Endothelial cell of umbilical vein (primary cell): ENCODE measurements around the gene LILRA5. TPM values are rescaled to one million over a fixed set of nuclear protein-coding genes. Genes with fewer than 3 reads are reported as not detected.
"Not testable (repeated sequence)": the region's sequence is repeated elsewhere in the genome, so short reads cannot be mapped to it uniquely, and the experiment has no call there.

Source experiments
- BruUV-seq: library from RNA; stranded (reverse); fragments of 400-500 nt; replicated peaks from 2 replicates; lab custom pipeline; 2021; lab: Mats Ljungman, UMichigan
- CTCF ChIA-PET: fragments of 300-600, 350-600 bp; sonication (Branson Sonifier 250); formaldehyde crosslinking; loops from one replicate; lab custom pipeline; 2021; ENCODE audit warnings: antibody characterized with exemption, inconsistent platforms; lab: Charles Lee
- POLR2A ChIA-PET: fragments of 300-600, 350-600 bp; sonication (Branson Sonifier 250); formaldehyde crosslinking; loops from one replicate; lab custom pipeline; 2021; ENCODE audit warnings: antibody characterized with exemption, inconsistent platforms; lab: Charles Lee
- DNase-seq: peaks from one replicate; pipeline ENCODE4 v3.0.0-alpha.2; 2011; ENCODE audit warnings: low read depth, low spot score
- FAIRE-seq: peaks from 2 replicates; lab custom pipeline; 2011; peaks lifted over from hg19 to GRCh38; lab: Jason Lieb, UNC
- H2AFZ ChIP-seq: 2 replicates; pipeline ENCODE4 v1.6.0; 2012; ENCODE audit warnings: low read depth, low read length, control low read depth, inconsistent platforms
- H3K27ac ChIP-seq: 2 replicates; pipeline ENCODE4 v1.5.1; 2011; ENCODE audit warnings: low read depth, mild to moderate bottlenecking, control low read depth, low read length, moderate library complexity; ENCODE audit not compliant: insufficient read depth
- H3K27me3 ChIP-seq, 2 experiments: 2 replicates each; pipeline versions ENCODE4 v1.6.0 to v1.6.1; 2011; ENCODE audit warnings: low read length in 2 of 2, mixed read lengths in 1 of 2; ENCODE audit not compliant: control insufficient read depth in 2 of 2, insufficient read depth in 2 of 2
- H3K36me3 ChIP-seq, 2 experiments: 2 replicates in 1 of 2; 3 replicates in 1 of 2; pipeline ENCODE4 v1.5.1; 2011; ENCODE audit warnings: low read length in 2 of 2, mild to moderate bottlenecking in 1 of 2, moderate library complexity in 1 of 2; ENCODE audit not compliant: control insufficient read depth in 2 of 2, insufficient read depth in 2 of 2; ENCODE audit errors: extremely low read depth in 1 of 2
- H3K4me1 ChIP-seq: 3 replicates; pipeline ENCODE4 v1.5.1; 2011; ENCODE audit warnings: mild to moderate bottlenecking, low read length; ENCODE audit not compliant: control insufficient read depth, insufficient read depth; ENCODE audit errors: extremely low read depth
- H3K4me2 ChIP-seq: 2 replicates; pipeline ENCODE4 v1.6.1; 2011; ENCODE audit warnings: low read length, control low read depth, mixed read lengths; ENCODE audit not compliant: insufficient read depth
- H3K4me3 ChIP-seq, 3 experiments: fragments of 200-600 bp in 1 of 3; sonication (generic), shearing (Covaris generic) in 1 of 3; replicated peaks in 1 of 3; 2 replicates each; pipeline ENCODE4 v1.5.1; 2011 to 2016; ENCODE audit warnings: control low read depth in 3 of 3, low read length in 3 of 3, mild to moderate bottlenecking in 2 of 3, inconsistent platforms in 1 of 3, low read depth in 1 of 3, moderate library complexity in 1 of 3; ENCODE audit not compliant: insufficient read depth in 1 of 3
- H3K79me2 ChIP-seq: 2 replicates; pipeline ENCODE4 v1.6.0; 2012; ENCODE audit warnings: low read length, inconsistent platforms; ENCODE audit not compliant: control insufficient read depth, insufficient read depth
- H3K9ac ChIP-seq: replicated peaks from 2 replicates; pipeline ENCODE3; 2011; ENCODE audit warnings: low read length, control low read depth; ENCODE audit not compliant: insufficient read depth; ENCODE audit errors: extremely low read depth
- H3K9me1 ChIP-seq: replicated peaks from 3 replicates; pipeline ENCODE4 v1.6.0; 2011; ENCODE audit warnings: mild to moderate bottlenecking, low read length; ENCODE audit not compliant: control insufficient read depth, insufficient read depth; ENCODE audit errors: extremely low read depth
- H3K9me3 ChIP-seq: replicated peaks from 2 replicates; pipeline ENCODE4 v1.5.1; 2012; ENCODE audit warnings: low read length, inconsistent platforms; ENCODE audit not compliant: control insufficient read depth, insufficient read depth
- H4K20me1 ChIP-seq: replicated peaks from 2 replicates; pipeline ENCODE3; 2011; ENCODE audit warnings: mild to moderate bottlenecking, low read length; ENCODE audit not compliant: control insufficient read depth, insufficient read depth; ENCODE audit errors: extremely low read depth
- CTCF ChIP-seq, 2 donors: IDR thresholded peaks; 1 replicate in 1 of 2; 2 replicates in 1 of 2; pipeline ENCODE4 v1.5.1; 2011; ENCODE audit warnings: low read length in 2 of 2, mild to moderate bottlenecking in 2 of 2, moderate library complexity in 2 of 2, control low read depth in 1 of 2, inconsistent platforms in 1 of 2, low read depth in 1 of 2; ENCODE audit not compliant: insufficient read depth in 1 of 2; ENCODE audit errors: extremely low read depth in 1 of 2
- EZH2 ChIP-seq: IDR thresholded peaks from 2 replicates; pipeline ENCODE4 v1.6.1; 2012; ENCODE audit warnings: borderline replicate concordance, low read depth, mild to moderate bottlenecking, moderate library complexity, low read length, inconsistent platforms; ENCODE audit not compliant: severe bottlenecking
- GATA2 ChIP-seq: IDR thresholded peaks from 2 replicates; pipeline ENCODE4 v1.7.0; 2011; ENCODE audit warnings: low read depth, mild to moderate bottlenecking, moderate library complexity, mixed read lengths, low read length; ENCODE audit not compliant: insufficient read length, insufficient read depth
- JUN ChIP-seq: IDR thresholded peaks from 2 replicates; pipeline ENCODE4 v1.6.1; 2011; ENCODE audit warnings: borderline replicate concordance, low read depth; ENCODE audit not compliant: insufficient read length, insufficient read depth
- MAX ChIP-seq: IDR thresholded peaks from 2 replicates; pipeline ENCODE4 v1.6.1; 2011; ENCODE audit not compliant: insufficient read depth, insufficient read length
- MYC ChIP-seq: IDR thresholded peaks from one replicate; pipeline ENCODE4 v1.6.1; 2011; ENCODE audit warnings: mild to moderate bottlenecking, low read depth, low read length
- POLR2A ChIP-seq: IDR thresholded peaks from 2 replicates; pipeline ENCODE4 v1.6.1; 2012; ENCODE audit warnings: low read depth, mild to moderate bottlenecking, control low read depth, low read length
- POLR2AphosphoS5 ChIP-seq: IDR thresholded peaks from 2 replicates; pipeline ENCODE4 v1.6.1; 2012; ENCODE audit warnings: low read depth, mild to moderate bottlenecking, control low read depth, low read length, moderate library complexity; ENCODE audit not compliant: insufficient read depth
- dilution Hi-C: fragments of 300-500 bp; cut with MboI; formaldehyde crosslinking; loops from one replicate; pipeline ENCODE4 v1.15.0; 2019; ENCODE audit warnings: low sequenced_read_pairs; ENCODE audit not compliant: extremely low pct_ligation_motif_present
- intact Hi-C: fragments of 100-400 bp; cut with micrococcal nuclease; formaldehyde crosslinking; loops from one replicate; pipeline ENCODE4 v1.10.0; 2022
- polyA plus RNA-seq, 4 experiments: library from polyadenylated mRNA; depleted of rRNA in 3 of 4; stranded (reverse) in 3 of 4; unstranded in 1 of 4; fragments of >200 nt; gene quantifications; 2 replicates each; pipeline versions ENCODE4 v1.2.1 to v1.2.3, GENCODE V29; 2011 to 2012; ENCODE audit warnings: missing spikeins in 1 of 4
- total RNA-seq: library from RNA; stranded (reverse); gene quantifications from 2 replicates; pipeline ENCODE4 v1.2.3, GENCODE V29; 2021

Gene LILRA5
- total and polyA plus RNA-seq, 2 donors (not counting 3 experiments of a cell fraction or from before 2014, with no cell fraction given) = not detected

- Histone ChIP-seq H3K9ac (no peak overlapping the region), H4K20me1 (no peaks in the 10 kb centered on the region), H3K27ac (no peak overlapping the region), H3K9me1 (no peaks in the 10 kb centered on the region), H3K9me3 (no peaks in the 10 kb centered on the region), H3K4me3 (no peak overlapping the region), H3K4me1 (no peaks in the 10 kb centered on the region), H3K79me2 (no peaks in the 10 kb centered on the region), H3K27me3 (peaks cover 3 to 6% of the 10 kb centered on the region in 2 experiments), H3K36me3 (no peaks in the 10 kb centered on the region), H3K4me2 (no peak overlapping the region), H2AFZ (no peak overlapping the region)
- intact Hi-C loops (no loop called here), dilution Hi-C loops (no loop called here)
- no TSS peak for BruUV-seq
- CTCF ChIA-PET = no interaction called here
- POLR2A ChIA-PET = no interaction called here
- DNase-seq = no peak
- no peak for FAIRE-seq
- no peak for TF ChIP-seq GATA2
- TF ChIP-seq MAX = no peak
- TF ChIP-seq CTCF (IDR thresholded peaks at IDR 0.05; ENCODE audit: extremely low read depth in 1 of 2, insufficient read depth in 1 of 2, low read depth in 1 of 2, low read length in 2 of 2) = no peak
- TF ChIP-seq POLR2A = no peak
- TF ChIP-seq MYC = no peak
- no peak for TF ChIP-seq EZH2
- TF ChIP-seq JUN = no peak
- no peak for TF ChIP-seq POLR2AphosphoS5
Observed at GRCh38 chr19:54287456-54287855, 25.5 kb downstream of the LILRA5 start.

GRCh38 chr19:54286283-54286682 is 26.7 kb downstream of the LILRA5 start:
- H3K36me3 ChIP-seq, POLR2A ChIA-PET, H3K27ac ChIP-seq, H3K9me1 ChIP-seq, DNase-seq, H3K27me3 ChIP-seq, H3K9ac ChIP-seq, intact Hi-C loops, FAIRE-seq, H4K20me1 ChIP-seq, H2AFZ ChIP-seq, BruUV-seq, H3K4me3 ChIP-seq, H3K4me1 ChIP-seq, CTCF ChIA-PET, H3K79me2 ChIP-seq, H3K4me2 ChIP-seq, dilution Hi-C loops, H3K9me3 ChIP-seq: not testable (repeated sequence)

- CTCF ChIA-PET, intact Hi-C loops, H3K4me3 ChIP-seq, FAIRE-seq, H3K27ac ChIP-seq, H3K27me3 ChIP-seq, H3K4me2 ChIP-seq, H3K79me2 ChIP-seq, BruUV-seq, DNase-seq, H3K9me1 ChIP-seq, H3K4me1 ChIP-seq, H3K9me3 ChIP-seq, dilution Hi-C loops, H2AFZ ChIP-seq, H4K20me1 ChIP-seq, H3K9ac ChIP-seq, POLR2A ChIA-PET, H3K36me3 ChIP-seq: not testable (repeated sequence)
Observed at GRCh38 chr19:54285427-54286056, 27.4 kb downstream of the LILRA5 start.
